Right lobe of liver (tissue), 6 donors: ENCODE results near the gene RNH1. TPM values are rescaled to one million over a fixed set of nuclear protein-coding genes. Genes with fewer than 3 reads are reported as not detected.
A peak's percentile ranks its signal among the peaks of the same experiment; 100 is the strongest.

Experiments used
- ATAC-seq, 4 donors: fragments of 200-7000 bp; cut with Tn5 transposase; one replicate each; pipeline ENCODE4 v1.9.1; 2020; ENCODE audit warnings: mild to moderate bottlenecking in 4 of 4, moderate library complexity in 4 of 4
- DNase-seq, 3 donors: peaks; one replicate each; pipeline ENCODE4 v3.0.0-alpha.2; 2020
- H3K27ac ChIP-seq, 3 donors: fragments of 200-600 bp; one replicate each; pipeline ENCODE4 v1.8.0; 2022
- H3K27me3 ChIP-seq, 2 donors: fragments of 200-600 bp; one replicate each; pipeline ENCODE4 v1.8.0; 2022
- H3K36me3 ChIP-seq, 4 donors: fragments of 200-600 bp; sonication (generic) in 1 of 4; one replicate each; pipeline versions ENCODE4 v1.5.1 to v1.8.0; 2017 to 2022; ENCODE audit warnings: control low read depth in 1 of 4
- H3K4me1 ChIP-seq, 4 donors: fragments of 200-600 bp; sonication (generic) in 1 of 4; one replicate each; pipeline versions ENCODE4 v1.5.1 to v1.8.0; 2017 to 2022; ENCODE audit warnings: control low read depth in 1 of 4
- H3K4me3 ChIP-seq, 3 donors: fragments of 200-600 bp; one replicate each; pipeline ENCODE4 v1.8.0; 2022
- H3K9me3 ChIP-seq, 4 donors: fragments of 200-600 bp; sonication (generic) in 1 of 4; one replicate each; pipeline versions ENCODE4 v1.5.1 to v1.8.0; 2017 to 2022; ENCODE audit warnings: control low read depth in 1 of 4
- CTCF ChIP-seq, 4 donors: fragments of 200-600 bp in 3 of 4; fragments of 450-650 bp in 1 of 4; IDR thresholded peaks; one replicate each; pipeline versions ENCODE4 v1.5.1 to v1.8.0; 2016 to 2022; ENCODE audit warnings: antibody characterized with exemption in 4 of 4, mild to moderate bottlenecking in 2 of 4
- POLR2A ChIP-seq: fragments of 450-650 bp; IDR thresholded peaks from one replicate; pipeline ENCODE4 v1.6.1; 2017; ENCODE audit warnings: antibody characterized with exemption, mild to moderate bottlenecking
- WGBS: methylation state at CpG from one replicate; pipeline ENCODE4 v1.1.6; 2018; ENCODE audit warnings: low coverage, low lambda C conversion rate; ENCODE audit not compliant: insufficient coverage; ENCODE audit errors: missing lambda C conversion rate; 5-methylcytosine and 5-hydroxymethylcytosine counted together
- intact Hi-C, 2 donors: fragments of 100-400 bp; cut with DNase I; formaldehyde crosslinking; loops; one replicate each; pipeline versions ENCODE4 v1.11.2 to v1.14.1; 2022
- total RNA-seq, 6 experiments: library from RNA; depleted of rRNA in 2 of 6; stranded (reverse); fragments of >200 nt in 2 of 6; fragmentation: NEBNext Ultra II Directional in 3 of 6; extraction: Animal tissue kit (Norgen Biotek cat#: 25700) in 3 of 6; gene quantifications; one replicate each; pipeline versions ENCODE4 v1.1.0 to v1.2.4, GENCODE V29; 2016 to 2023
- donor health status: DM: no; HTN: yes; CAD: no.
- donor health status: DM: no; HTN: no; CAD: no.
- donor health status: DM: no; HTN: no; CAD: no.
- donor health status: DM: no; HTN: yes; CAD: no.
- donor health status: DM: no; HTN: yes; CAD: no.

RNH1 gene
- total RNA-seq, 6 experiments from 2014 or later = 66.4 to 135 (median 76.2) TPM

- Histone ChIP-seq H3K36me3 (peaks cover 7 to 58% (median 40%) of the 10 kb centered on the region in 4 donors), H3K4me3 (no peak overlapping the region), H3K9me3 (no peaks in the 10 kb centered on the region), H3K4me1 (no peaks in the 10 kb centered on the region), H3K27ac (no peak overlapping the region), H3K27me3 (no peaks in the 10 kb centered on the region)
- 97% methylated on average over 24 of the region's 31 CpGs for WGBS
- no peak for TF ChIP-seq CTCF (IDR thresholded peaks at IDR 0.05)
- TF ChIP-seq POLR2A = no peak
- no peak for DNase-seq
- ATAC-seq = no peak
- intact Hi-C loops = no loop called here
These were observed 9.3 kb downstream of the RNH1 start for GRCh38 chr11:497565-498296.

- no peak for ATAC-seq
- TF ChIP-seq POLR2A = no peak
- TF ChIP-seq CTCF (IDR thresholded peaks at IDR 0.05) = no peak
- Histone ChIP-seq H3K4me3 (no peak overlapping the region), H3K27me3 (no peaks in the 10 kb centered on the region), H3K9me3 (no peaks in the 10 kb centered on the region), H3K4me1 (no peaks in the 10 kb centered on the region), H3K36me3 (peaks cover 7 to 58% (median 40%) of the 10 kb centered on the region in 4 donors), H3K27ac (no peak overlapping the region)
- DNase-seq = no peak
- WGBS = 96% methylated on average over 25 of the region's 34 CpGs
- intact Hi-C loops = no loop called here
These were observed 10.0 kb downstream of the RNH1 start for GRCh38 chr11:496834-497564.

GRCh38 chr11:495537-495931 is 11.5 kb downstream of the RNH1 start:
- WGBS = 37% methylated on average over 2 of the region's 10 CpGs
- intact Hi-C loops = no loop called here
- Histone ChIP-seq H3K4me3 (no peak overlapping the region), H3K36me3 (peaks cover 7 to 48% (median 32%) of the 10 kb centered on the region in 4 donors), H3K27me3 (no peaks in the 10 kb centered on the region), H3K4me1 (no peaks in the 10 kb centered on the region), H3K27ac (no peak overlapping the region), H3K9me3 (no peaks in the 10 kb centered on the region)
- DNase-seq (no peak), ATAC-seq (peak in 1 of 4 donors; percentile 10)
- TF ChIP-seq POLR2A (no peak), CTCF (IDR thresholded peaks at IDR 0.05) (no peak)

- Histone ChIP-seq H3K27me3 (no peaks in the 10 kb centered on the region), H3K36me3 (peaks cover under 1 to 42% (median 27%) of the 10 kb centered on the region in 4 donors), H3K9me3 (no peaks in the 10 kb centered on the region), H3K4me1 (no peaks in the 10 kb centered on the region), H3K27ac (no peak overlapping the region), H3K4me3 (no peak overlapping the region)
- TF ChIP-seq CTCF (IDR thresholded peaks at IDR 0.05) (no peak), POLR2A (no peak)
- DNase-seq (no peak), ATAC-seq (peak in 1 of 4 donors; percentile 5)
- intact Hi-C loops = no loop called here
- WGBS = 77% methylated on average over 6 of the region's 37 CpGs
These were observed 12.1 kb downstream of the RNH1 start for GRCh38 chr11:494761-495536.
